ENCODE measurements around the gene LYZL6. TPM values are rescaled to one million over a fixed set of nuclear protein-coding genes. Genes with fewer than 3 reads are reported as not detected.

LYZL6 gene
- total and polyA plus RNA-seq, 12 donors, result not detected

DNA sequence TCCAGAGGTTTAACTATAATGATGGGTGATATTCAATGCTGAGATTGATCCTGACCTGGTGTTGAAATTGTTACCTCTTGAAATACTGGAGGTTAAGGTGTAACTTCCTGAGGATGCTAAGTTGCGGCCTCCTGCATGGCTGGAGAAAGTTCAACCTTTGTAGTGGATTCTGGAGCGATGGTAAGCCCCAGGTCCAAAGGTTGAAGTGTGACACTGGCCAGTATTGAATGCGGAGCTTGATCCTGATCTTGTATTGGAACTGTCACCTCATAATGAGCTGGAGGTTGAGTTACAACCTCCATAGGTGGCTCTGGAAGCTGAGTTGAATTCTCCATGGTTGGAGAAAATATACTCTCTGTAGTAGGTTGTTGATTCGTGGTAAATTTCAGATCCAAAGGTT is 29.9 kb downstream of the LYZL6 start:
- TF ChIP-seq, protein P1, sequence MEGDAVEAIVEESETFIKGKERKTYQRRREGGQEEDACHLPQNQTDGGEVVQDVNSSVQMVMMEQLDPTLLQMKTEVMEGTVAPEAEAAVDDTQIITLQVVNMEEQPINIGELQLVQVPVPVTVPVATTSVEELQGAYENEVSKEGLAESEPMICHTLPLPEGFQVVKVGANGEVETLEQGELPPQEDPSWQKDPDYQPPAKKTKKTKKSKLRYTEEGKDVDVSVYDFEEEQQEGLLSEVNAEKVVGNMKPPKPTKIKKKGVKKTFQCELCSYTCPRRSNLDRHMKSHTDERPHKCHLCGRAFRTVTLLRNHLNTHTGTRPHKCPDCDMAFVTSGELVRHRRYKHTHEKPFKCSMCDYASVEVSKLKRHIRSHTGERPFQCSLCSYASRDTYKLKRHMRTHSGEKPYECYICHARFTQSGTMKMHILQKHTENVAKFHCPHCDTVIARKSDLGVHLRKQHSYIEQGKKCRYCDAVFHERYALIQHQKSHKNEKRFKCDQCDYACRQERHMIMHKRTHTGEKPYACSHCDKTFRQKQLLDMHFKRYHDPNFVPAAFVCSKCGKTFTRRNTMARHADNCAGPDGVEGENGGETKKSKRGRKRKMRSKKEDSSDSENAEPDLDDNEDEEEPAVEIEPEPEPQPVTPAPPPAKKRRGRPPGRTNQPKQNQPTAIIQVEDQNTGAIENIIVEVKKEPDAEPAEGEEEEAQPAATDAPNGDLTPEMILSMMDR (IDR thresholded peaks at IDR 0.05), result no peak
- intact Hi-C loops (cut with DNase I), result no loop called here
- ATAC-seq (no peak), DNase-seq (no peak)
- no peaks in the 10 kb centered on the region for H3K36me3 ChIP-seq
- no peaks in the 10 kb centered on the region for H3K27me3 ChIP-seq
- no peak overlapping the region for H3K27ac ChIP-seq
- H3K9me3 ChIP-seq, result no peaks in the 10 kb centered on the region
- peaks cover 0 to 5% (median 0%) of the 10 kb centered on the region in 9 donors for H3K4me1 ChIP-seq
- 82 to 86% methylated on average over 4 of the region's 4 CpGs for WGBS, 2 donors
- no peak overlapping the region for H3K4me3 ChIP-seq

- no peaks in the 10 kb centered on the region for H3K36me3 ChIP-seq
- ATAC-seq (no peak), DNase-seq (no peak)
- no peaks in the 10 kb centered on the region for H3K9me3 ChIP-seq
- H3K4me1 ChIP-seq, result no peaks in the 10 kb centered on the region
- TF ChIP-seq, protein P1 (IDR thresholded peaks at IDR 0.05), result no peak
- WGBS, 2 donors, result 75 to 88% methylated on average over 2 of the region's 2 CpGs
- intact Hi-C loops (cut with DNase I), result no loop called here
- H3K4me3 ChIP-seq, result no peak overlapping the region
- no peak overlapping the region for H3K27ac ChIP-seq
- no peaks in the 10 kb centered on the region for H3K27me3 ChIP-seq
These were observed 30.6 kb downstream of the LYZL6 start for GRCh38 chr17:35912942-35913341.

- Histone ChIP-seq H3K27me3 (no peaks in the 10 kb centered on the region), H3K9me3 (no peaks in the 10 kb centered on the region), H3K36me3 (no peaks in the 10 kb centered on the region), H3K27ac (no peak overlapping the region), H3K4me3 (no peak overlapping the region), H3K4me1 (no peaks in the 10 kb centered on the region)
- ATAC-seq (no peak), DNase-seq (no peak)
- TF ChIP-seq, protein P1 (IDR thresholded peaks at IDR 0.05), result no peak
- intact Hi-C loops (cut with DNase I), result no loop called here
- 96 to 97% methylated on average over 3 of the region's 3 CpGs for WGBS, 2 donors
These were observed 31.1 kb downstream of the LYZL6 start for GRCh38 chr17:35912339-35912912.

DNA sequence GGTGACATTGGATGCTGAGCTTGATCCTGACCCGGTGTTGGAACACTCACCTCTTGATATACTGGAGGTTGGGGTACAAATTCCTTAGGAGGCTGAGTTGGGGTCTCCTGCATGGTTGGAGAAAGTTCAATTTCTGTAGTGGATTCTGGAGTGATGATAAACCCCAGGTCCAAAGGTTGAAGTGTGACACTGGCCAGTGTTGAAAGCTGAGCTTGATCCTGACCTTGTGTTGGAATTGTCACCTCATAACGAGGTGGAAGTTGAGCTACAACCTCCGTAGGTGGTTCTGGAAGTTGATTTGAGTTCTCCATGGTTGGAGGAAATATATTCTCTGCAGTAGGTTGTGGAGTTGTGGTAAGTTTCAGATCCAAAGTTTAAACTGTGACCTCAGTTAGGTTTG is 34.1 kb downstream of the LYZL6 start:
- WGBS, 2 donors, result 73 to 75% methylated on average over 3 of the region's 3 CpGs
- ATAC-seq, result no peak
- H3K36me3 ChIP-seq, result no peaks in the 10 kb centered on the region

More for the DNA sequence above, 34.1 kb downstream of the LYZL6 start:
- no peak overlapping the region for H3K4me3 ChIP-seq
- DNase-seq, result no peak
- intact Hi-C loops (cut with DNase I), result no loop called here
- no peaks in the 10 kb centered on the region for H3K4me1 ChIP-seq
- TF ChIP-seq, protein P1 (IDR thresholded peaks at IDR 0.05), result no peak
- no peaks in the 10 kb centered on the region for H3K9me3 ChIP-seq
- H3K27ac ChIP-seq, result no peak overlapping the region
- H3K27me3 ChIP-seq, result peaks cover 0 to 5% (median 0%) of the 10 kb centered on the region in 7 donors

Data from heart right ventricle (tissue), 16 donors.